Liver (tissue), 3 donors: ENCODE results near the gene MSH4.
"Not testable (repeated sequence)": the region's sequence is repeated elsewhere in the genome, so short reads cannot be mapped to it uniquely, and the experiment has no call there.

ENCODE experiments used
- CTCF ChIP-seq: fragments of 150-350 bp; IDR thresholded peaks from 2 replicates; pipeline ENCODE4 v1.5.1; 2017; ENCODE audit warnings: improper control_type of control experiment, low read depth, low read length; ENCODE audit not compliant: missing input control
- GABPA ChIP-seq, 2 donors: IDR thresholded peaks in 1 of 2; conservative IDR thresholded peaks in 1 of 2; 2 replicates each; pipeline ENCODE4 v1.6.1; 2016; ENCODE audit warnings: antibody characterized with exemption in 2 of 2, mild to moderate bottlenecking in 1 of 2, moderate library complexity in 1 of 2
- RXRA ChIP-seq, 2 donors: IDR thresholded peaks; 2 replicates each; pipeline ENCODE4 v1.6.1; 2017 to 2018; ENCODE audit warnings: antibody characterized with exemption in 2 of 2, mild to moderate bottlenecking in 1 of 2
- SP1 ChIP-seq: IDR thresholded peaks from 2 replicates; pipeline ENCODE4 v1.6.1; 2018; ENCODE audit warnings: antibody characterized with exemption, mild to moderate bottlenecking
- TF ChIP-seq, protein P1 (sequence below): IDR thresholded peaks from 2 replicates; pipeline ENCODE4 v1.6.1; 2016; ENCODE audit warnings: antibody characterized with exemption
- donor health status: healthy.
- donor health status: healthy.

DNA sequence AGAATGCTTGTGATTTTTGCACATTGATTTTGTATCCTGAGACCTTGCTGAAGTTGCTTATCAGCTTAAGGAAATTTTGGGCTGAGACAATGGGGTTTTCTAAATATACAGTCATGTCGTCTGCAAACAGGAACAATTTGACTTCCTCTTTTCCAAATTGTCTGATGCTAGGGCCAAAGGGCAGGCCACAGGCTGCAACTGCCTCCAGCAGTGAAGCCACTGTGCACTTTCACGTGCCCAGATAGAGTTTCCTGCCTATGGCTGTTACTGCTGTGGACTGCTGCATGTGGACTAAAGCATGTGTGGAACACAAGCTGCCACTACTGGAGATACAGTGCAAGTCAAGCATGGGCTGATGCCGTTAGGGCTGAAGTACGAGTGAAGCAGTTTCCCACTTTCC is 146.4 kb downstream of the MSH4 start:
- TF ChIP-seq CTCF; GABPA (IDR thresholded peaks at IDR 0.05 in 1 of 2, conservative IDR thresholded peaks at IDR 0.05 in 1 of 2); RXRA (IDR thresholded peaks at IDR 0.05); SP1: not testable (repeated sequence)
- TF ChIP-seq, protein P1, sequence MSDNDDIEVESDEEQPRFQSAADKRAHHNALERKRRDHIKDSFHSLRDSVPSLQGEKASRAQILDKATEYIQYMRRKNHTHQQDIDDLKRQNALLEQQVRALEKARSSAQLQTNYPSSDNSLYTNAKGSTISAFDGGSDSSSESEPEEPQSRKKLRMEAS = not testable (repeated sequence)
